ENCODE results near the gene FOXB2.

DNA sequence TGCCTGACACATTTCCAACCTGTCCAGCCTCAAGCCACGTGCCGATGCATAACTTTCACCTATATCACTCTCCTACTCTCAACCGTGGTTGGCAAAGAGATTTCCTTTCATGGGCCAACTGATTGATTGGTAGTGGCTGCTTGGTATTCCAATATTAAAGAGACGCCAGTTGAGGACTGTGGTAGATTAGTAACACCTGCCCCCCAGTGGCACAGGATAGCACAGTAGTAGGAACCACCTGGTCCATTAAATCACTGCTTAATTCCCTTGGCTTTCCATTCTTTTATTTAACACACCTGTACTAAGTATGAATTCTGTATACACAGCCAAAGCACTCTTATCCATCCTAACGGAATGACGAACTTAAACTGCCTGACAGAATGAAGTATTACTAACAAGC lies 19.1 kb upstream of the FOXB2 start:
- TF ChIP-seq POLR2A (IDR thresholded peaks at IDR 0.05) (no peak), EP300 (IDR thresholded peaks at IDR 0.05) (no peak)
- TF ChIP-seq, protein P1, sequence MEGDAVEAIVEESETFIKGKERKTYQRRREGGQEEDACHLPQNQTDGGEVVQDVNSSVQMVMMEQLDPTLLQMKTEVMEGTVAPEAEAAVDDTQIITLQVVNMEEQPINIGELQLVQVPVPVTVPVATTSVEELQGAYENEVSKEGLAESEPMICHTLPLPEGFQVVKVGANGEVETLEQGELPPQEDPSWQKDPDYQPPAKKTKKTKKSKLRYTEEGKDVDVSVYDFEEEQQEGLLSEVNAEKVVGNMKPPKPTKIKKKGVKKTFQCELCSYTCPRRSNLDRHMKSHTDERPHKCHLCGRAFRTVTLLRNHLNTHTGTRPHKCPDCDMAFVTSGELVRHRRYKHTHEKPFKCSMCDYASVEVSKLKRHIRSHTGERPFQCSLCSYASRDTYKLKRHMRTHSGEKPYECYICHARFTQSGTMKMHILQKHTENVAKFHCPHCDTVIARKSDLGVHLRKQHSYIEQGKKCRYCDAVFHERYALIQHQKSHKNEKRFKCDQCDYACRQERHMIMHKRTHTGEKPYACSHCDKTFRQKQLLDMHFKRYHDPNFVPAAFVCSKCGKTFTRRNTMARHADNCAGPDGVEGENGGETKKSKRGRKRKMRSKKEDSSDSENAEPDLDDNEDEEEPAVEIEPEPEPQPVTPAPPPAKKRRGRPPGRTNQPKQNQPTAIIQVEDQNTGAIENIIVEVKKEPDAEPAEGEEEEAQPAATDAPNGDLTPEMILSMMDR (IDR thresholded peaks at IDR 0.05), result no peak

Data from ovary (tissue), 3 donors.